BJ (cell line): Measurements from ENCODE around the gene ZBTB32. TPM values are rescaled to one million over a fixed set of nuclear protein-coding genes. Genes with fewer than 3 reads are reported as not detected.

Experiments
- CTCF ChIA-PET: fragments of 350-600 bp; formaldehyde crosslinking; extraction: SDS; loops from one replicate; lab custom pipeline; 2021; ENCODE audit warnings: antibody characterized with exemption, inconsistent platforms; lab: Yijun Ruan, JAX
- POLR2A ChIA-PET: fragments of 300-600 bp; sonication (Branson Sonifier 250); formaldehyde crosslinking; extraction: SDS; loops from one replicate; lab custom pipeline; 2021; ENCODE audit warnings: antibody characterized with exemption; lab: Charles Lee
- DNase-seq: peaks from one replicate; pipeline ENCODE4 v3.0.0-alpha.2; 2011; ENCODE audit warnings: low read depth
- H3K27me3 ChIP-seq: 2 replicates; pipeline ENCODE4 v1.6.0; 2011; ENCODE audit warnings: low read length; ENCODE audit not compliant: control insufficient read depth, insufficient read depth
- H3K36me3 ChIP-seq: 2 replicates; pipeline ENCODE4 v1.5.1; 2011; ENCODE audit warnings: low read length; ENCODE audit not compliant: control insufficient read depth, insufficient read depth
- H3K4me3 ChIP-seq: 2 replicates; pipeline ENCODE4 v1.5.1; 2011; ENCODE audit warnings: low read depth, mild to moderate bottlenecking, control low read depth, low read length
- CTCF ChIP-seq: IDR thresholded peaks from 2 replicates; pipeline ENCODE4 v1.5.1; 2011; ENCODE audit warnings: low read depth, mild to moderate bottlenecking, control low read depth, inconsistent platforms, low read length, moderate library complexity; ENCODE audit not compliant: insufficient read depth
- polyA plus RNA-seq: library from polyadenylated mRNA; depleted of rRNA; stranded (reverse); fragments of >200 nt; gene quantifications from 2 replicates; pipeline ENCODE4 v1.2.3, GENCODE V29; 2011

ZBTB32 gene
- polyA plus RNA-seq, 1 experiment = not detected

GRCh38 chr19:35746531-35746930 is 42.2 kb downstream of the ZBTB32 start:
- Histone ChIP-seq H3K4me3 (peak overlapping the region; percentile 67), H3K36me3 (peaks cover 7% of the 10 kb centered on the region), H3K27me3 (no peaks in the 10 kb centered on the region)
- ChIA-PET CTCF (interaction anchor here (0.6 to 1.5 kb wide), 2 partner anchors 54 to 185 kb away, joined by 3 to 4 read pairs; no protein-coding TSS in a partner anchor), POLR2A (no interaction called here)
- no peak for TF ChIP-seq CTCF
- DNase-seq = no peak

DNA sequence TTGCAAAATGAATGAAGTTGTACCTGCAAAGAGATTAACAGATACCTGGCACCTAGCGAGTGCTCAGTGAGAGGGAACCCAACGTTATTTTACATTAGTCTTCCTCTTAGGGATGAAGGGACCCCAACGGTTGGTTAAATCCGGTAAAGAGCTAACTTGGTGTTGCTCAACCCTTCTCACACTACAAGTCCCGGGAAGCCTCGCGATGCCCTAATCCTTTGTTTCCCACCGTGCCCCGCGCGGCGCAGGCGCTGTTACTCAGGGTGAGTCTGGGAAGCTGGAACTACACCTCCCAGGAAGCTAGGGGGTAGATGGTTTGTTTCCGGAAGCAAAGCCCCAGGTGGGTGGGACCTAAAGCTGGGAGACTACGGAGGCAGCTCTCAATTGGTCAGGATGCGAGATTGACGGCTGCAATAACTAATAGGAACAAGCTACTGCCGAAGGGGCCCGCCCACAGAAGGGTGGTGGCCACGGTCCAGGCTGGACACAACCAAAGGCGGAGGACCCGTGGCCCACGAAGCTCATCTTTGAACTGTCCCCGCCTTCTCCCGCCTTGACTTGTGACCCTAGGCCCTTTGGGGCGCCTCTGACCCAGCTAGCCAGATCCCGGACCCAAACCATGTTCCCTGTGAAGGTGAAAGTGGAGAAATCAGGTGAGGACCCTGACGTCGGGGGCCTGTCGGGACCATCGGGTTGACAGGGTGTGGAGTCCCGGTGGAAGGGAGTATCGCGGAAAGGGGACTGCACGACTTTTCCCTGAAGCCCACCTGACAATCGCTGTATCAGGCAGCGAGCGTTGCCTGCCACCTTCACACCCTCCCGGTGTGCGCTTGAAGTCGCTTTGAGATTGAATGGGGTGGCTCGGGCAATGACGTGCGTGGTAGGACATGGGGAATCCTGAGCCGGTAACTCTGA is 44.0 kb downstream of the ZBTB32 start, which contains the start of gene LIN37:
Gene LIN37, plus strand, starts transcription at position 471 of the 915 bp plus-strand sequence. Its CDS starts 149 bp downstream, at position 620.
- CTCF ChIA-PET = interaction anchor here (1.0 kb wide), 1 partner anchor 133 kb away, joined by 3 read pairs; no protein-coding TSS in a partner anchor
- H3K27me3 ChIP-seq = no peaks in the 10 kb centered on the region
- POLR2A ChIA-PET = interaction anchor here (0.6 to 1.3 kb wide), 3 partner anchors 9 to 72 kb away, joined by 3 to 5 read pairs (median 4); partner anchors contain the start of gene HSPB6

DNA sequence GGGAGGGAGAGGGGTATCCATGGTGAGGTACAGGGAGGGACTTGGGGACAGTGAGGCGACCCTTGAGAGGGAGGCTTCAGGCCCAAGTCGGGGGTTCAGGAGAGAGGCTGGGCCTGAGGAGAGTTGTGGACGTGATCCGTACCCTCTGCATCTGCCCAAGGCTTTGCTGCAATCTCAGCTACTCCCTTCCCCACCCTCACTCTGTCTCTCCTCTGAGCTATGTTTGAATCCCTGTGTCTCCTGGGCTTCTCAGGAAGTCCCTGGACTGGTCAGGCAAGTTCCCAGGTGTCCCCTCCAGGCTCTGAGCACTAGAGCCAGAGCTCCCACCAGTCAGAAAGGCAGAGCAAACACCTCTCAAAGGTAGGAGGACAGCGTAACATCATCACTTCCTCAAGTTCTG is 45.8 kb downstream of the ZBTB32 start:
- CTCF ChIA-PET = no interaction called here

More for the DNA sequence above, 44.0 kb downstream of the ZBTB32 start, which contains the start of gene LIN37:
- DNase-seq = peak; percentile 99
- Histone ChIP-seq H3K36me3 (peaks cover 12% of the 10 kb centered on the region), H3K4me3 (peak within 1 kb of the TSS; percentile 99)
- TF ChIP-seq CTCF = 0 out of 2 replicates have a peak, but pooled peaks have one; percentile 14

DNA sequence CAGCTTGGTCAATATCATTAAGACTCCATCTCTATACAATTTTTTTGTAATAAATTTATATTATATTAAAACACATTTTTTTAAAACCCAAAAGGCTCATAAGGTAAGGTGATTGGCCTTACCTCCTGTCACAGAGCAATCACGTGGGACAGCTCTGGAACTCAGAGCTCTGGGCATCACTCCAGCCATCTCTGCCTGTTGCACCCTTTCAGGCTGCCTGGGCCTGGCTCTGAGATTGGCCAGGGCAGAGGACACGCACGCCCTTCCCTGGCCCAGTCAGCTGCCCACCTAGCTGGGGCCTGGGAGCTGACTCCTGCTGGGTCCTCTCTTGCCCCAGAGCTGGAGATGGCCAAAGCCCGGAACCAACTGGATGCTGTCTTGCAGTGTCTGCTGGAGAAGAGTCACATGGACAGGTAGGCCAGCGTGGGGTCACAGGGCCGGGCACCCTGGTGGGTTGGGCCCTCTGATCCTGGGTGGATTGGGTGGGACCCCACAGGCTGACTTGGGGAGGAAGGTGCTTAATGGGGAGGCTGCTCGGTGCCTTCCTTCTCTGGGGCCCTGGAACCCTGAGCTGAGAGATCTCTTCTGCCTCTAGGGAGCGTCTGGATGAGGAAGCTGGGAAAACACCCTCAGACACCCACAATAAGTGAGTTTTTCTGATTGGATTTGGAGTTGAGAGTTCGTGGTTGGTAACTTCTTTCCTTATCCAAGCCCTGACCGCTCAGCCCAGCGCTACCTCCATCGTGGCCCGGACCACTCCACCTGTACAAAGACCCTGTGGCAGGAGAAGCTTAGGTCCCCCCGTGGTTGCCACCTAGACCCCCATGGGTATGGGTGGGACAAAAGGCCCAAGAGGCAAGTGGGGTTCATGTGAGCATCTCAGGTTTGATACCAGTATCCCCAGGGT is 47.7 kb downstream of the ZBTB32 start:
- Histone ChIP-seq H3K4me3 (no peak overlapping the region), H3K36me3 (peaks cover 12% of the 10 kb centered on the region), H3K27me3 (no peaks in the 10 kb centered on the region)
- TF ChIP-seq CTCF = no peak
- ChIA-PET POLR2A (no interaction called here), CTCF (interaction anchor here (1.0 kb wide), 1 partner anchor 17 kb away, joined by 3 read pairs; no protein-coding TSS in a partner anchor)
- DNase-seq = no peak

More for the DNA sequence above, 45.8 kb downstream of the ZBTB32 start:
- no peak for TF ChIP-seq CTCF
- Histone ChIP-seq H3K36me3 (peaks cover 12% of the 10 kb centered on the region), H3K27me3 (no peaks in the 10 kb centered on the region), H3K4me3 (no peak overlapping the region)
- no peak for DNase-seq
- POLR2A ChIA-PET = interaction anchor here (1.1 kb wide), 1 partner anchor 10 kb away, joined by 4 read pairs; no protein-coding TSS in a partner anchor
